Epithelial cell of proximal tubule (primary cell): Measurements from ENCODE around the gene DLGAP4. TPM values are rescaled to one million over a fixed set of nuclear protein-coding genes. Genes with fewer than 3 reads are reported as not detected.

ENCODE experiments used
- DNase-seq: peaks from one replicate; pipeline ENCODE4 v3.0.0-alpha.2; 2011; ENCODE audit warnings: low read depth
- H3K4me3 ChIP-seq: 2 replicates; pipeline ENCODE4 v1.5.1; 2011; ENCODE audit warnings: low read depth, mild to moderate bottlenecking, low read length
- CTCF ChIP-seq: conservative IDR thresholded peaks from 2 replicates; pipeline ENCODE4 v1.5.1; 2012; ENCODE audit warnings: low read depth, mild to moderate bottlenecking, low read length
- total RNA-seq: library from RNA; depleted of rRNA; stranded (reverse); fragments of >200 nt; gene quantifications from 2 replicates; pipeline ENCODE4 v1.2.3, GENCODE V29; 2015

Gene DLGAP4
- total RNA-seq, 1 donor from 2014 or later, result 41.4 TPM

DNA sequence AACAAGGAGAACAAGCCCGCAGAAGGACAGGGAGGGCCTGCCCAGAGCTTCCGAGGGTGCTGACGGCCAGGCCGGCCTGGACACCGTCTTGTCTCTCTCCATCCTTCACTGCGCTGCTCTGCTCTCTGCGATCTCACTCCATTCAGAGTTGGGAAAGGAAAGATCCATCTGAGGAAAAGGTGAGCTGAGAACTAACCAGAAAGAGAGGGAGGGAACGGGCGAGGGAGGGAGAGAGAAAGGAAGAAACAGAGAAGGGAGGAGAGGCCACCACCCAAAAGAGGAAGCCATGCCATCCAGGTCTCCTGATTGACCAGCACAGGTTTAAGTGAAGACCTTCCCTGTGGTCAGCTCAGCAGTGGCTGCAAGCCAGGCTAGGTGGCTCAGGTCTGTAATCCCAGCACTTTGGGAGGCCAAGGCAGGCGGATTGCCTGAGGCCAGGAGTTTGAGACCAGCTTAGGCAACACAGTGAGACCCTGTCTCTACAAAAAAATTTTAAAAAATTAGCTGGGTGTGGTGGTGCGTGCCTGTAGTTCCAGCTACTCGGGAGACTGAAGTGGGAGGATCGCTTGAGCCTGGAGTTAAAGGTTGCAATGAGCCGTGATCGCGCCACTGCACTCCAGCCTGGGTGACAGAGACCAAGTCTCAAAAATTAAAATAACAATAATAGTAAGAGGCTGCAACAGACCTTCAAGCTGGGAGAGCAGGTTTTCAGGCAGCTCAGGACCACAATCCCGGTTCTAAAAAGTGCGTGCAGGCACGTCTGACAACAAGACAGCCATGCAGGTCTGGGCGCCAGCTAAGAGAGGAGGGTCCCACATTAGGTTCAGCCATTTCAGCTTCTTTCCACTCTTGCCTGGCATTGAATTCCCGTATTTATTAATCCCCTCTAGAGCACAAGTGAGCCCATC is 34.2 kb upstream of the DLGAP4 start:
- TF ChIP-seq CTCF, result no peak
- no peak overlapping the region for H3K4me3 ChIP-seq
- no peak for DNase-seq

GRCh38 chr20:36272547-36273220 is 33.5 kb upstream of the DLGAP4 start:
- no peak for TF ChIP-seq CTCF
- no peak for DNase-seq
- H3K4me3 ChIP-seq, result no peak overlapping the region

DNA sequence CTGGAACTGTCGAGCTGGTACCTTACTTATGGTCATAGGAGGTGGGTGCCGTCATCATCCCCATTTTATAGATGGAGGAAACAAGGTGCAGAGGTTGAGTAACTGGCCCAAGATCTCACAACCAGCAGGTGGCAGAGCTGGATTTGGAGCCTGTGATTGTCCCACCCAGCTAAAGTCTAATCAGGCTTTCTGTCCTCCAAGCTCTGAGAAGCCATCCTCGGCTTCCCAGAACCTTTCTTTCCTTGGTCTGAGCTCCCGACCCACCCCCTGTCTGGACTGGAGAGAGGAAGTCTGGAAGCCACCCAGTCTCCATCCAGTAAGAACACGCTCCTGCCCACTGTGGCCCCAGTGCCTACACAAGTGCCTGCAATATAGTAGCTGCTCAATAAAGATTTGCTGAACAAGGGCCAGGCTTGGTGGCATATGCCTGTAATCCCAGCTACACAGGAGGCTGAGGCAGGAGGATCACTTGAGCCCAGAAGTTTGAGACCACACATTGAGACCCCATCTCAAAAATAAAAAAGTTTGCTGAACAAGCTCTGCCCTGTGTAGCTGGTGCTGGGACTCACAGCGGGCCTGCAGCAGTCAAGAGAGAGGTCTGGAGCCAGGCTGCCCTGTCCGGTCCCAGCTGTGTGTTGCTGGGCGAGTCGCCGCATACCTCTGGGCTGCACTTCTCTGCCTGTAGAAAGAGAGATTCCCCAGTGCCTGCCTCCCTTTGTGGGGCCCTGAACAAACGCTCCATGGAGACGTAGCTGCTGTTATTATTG is 32.5 kb upstream of the DLGAP4 start:
- no peak for DNase-seq
- no peak overlapping the region for H3K4me3 ChIP-seq
- peak; percentile 51 for TF ChIP-seq CTCF

DNA sequence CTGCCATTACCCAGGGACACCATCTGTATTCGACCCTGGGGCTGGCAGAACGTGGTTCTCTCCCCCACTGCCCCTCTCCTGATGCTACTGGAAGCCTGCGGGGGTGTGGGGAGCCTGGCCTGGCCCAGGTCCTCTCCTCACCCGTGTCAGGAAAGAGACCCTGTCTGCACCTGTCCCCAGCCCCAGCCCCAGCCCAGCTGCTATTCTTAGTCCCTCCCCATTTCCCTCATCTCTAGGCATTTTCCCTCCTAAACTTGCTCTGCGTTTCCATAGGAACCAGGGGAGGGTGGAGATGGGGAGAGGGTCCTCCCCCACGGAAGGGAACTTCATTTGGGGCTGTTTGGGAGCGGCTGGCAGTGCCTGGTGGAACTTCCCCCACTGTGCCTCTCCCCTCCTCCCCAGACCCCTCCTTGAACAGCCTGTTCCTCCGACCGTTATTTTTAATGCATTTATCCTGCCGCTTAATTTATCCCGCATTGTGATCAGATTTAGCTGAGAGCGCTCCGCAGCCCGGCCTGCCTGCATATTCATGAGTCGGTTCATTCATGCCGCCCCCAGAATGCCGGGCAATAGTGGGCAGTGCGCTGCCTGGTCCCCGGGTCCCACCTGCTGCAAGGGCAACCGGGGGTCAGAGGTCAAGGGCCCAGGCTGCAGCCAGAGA is 31.8 kb upstream of the DLGAP4 start:
- no peak overlapping the region for H3K4me3 ChIP-seq
- TF ChIP-seq CTCF, result no peak
- no peak for DNase-seq

DNA sequence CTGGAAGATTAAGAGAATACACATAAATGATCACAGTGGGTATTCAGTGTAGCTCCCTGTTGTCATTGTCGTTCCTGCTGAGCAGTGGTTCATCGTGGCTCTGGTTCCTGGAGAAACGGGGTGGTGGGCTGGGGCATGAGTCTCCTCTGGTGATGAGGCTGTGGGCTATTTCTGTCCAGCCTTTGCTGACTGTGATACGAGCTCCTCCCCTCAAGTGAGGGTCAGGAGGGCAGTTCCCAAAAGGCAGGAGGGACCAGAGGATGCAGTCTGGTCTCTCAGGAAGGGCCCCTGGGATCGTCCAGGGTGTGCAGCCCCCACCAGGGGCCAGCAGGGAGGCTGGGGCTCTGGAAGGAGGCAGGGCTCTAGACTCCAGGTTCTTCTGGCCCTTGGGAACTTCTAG is 31.1 kb upstream of the DLGAP4 start:
- no peak overlapping the region for H3K4me3 ChIP-seq
- TF ChIP-seq CTCF, result no peak
- no peak for DNase-seq

GRCh38 chr20:36275441-36276189 is 30.5 kb upstream of the DLGAP4 start:
- no peak overlapping the region for H3K4me3 ChIP-seq
- no peak for TF ChIP-seq CTCF
- no peak for DNase-seq
